ENCODE data around the gene NEMP1.
"Not testable (repeated sequence)": the region's sequence is repeated elsewhere in the genome, so short reads cannot be mapped to it uniquely, and the experiment has no call there.

NEMP1 gene

DNA sequence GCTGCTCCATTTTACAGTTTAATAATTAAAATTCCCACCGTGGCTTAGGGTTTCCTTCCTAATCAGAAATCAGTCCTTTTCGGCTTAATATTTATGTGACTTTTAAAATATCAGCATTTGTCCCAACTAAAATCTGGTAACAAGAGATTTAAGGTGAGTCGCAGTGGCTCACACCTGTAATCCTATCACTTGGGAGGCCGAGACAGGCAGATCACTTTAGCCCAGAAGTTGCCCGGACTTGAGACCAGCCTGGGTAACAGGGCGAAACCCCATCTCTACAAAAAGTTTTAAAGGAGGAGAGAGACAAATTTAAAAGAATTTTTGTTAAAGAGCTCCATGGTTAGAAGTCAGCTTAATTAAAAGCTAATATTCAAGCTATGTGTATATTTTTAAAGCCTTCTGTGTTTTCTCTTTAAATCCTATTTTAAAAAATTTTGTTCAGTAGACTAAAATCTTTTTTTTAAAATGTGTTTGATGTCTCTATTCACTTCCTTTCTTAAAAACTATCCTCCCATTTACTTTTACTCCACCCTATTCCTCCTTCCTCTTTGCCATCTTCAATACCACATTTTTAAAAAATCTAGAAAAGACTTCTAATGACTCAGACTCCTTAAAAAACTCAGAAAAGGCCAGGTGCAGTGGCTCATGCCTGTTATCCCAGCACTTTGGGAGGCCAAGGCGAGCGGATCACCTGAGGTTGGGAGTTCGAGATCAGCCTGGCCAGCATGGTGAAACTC is 58.4 kb downstream of the NEMP1 start:
- no peak for DNase-seq

DNA sequence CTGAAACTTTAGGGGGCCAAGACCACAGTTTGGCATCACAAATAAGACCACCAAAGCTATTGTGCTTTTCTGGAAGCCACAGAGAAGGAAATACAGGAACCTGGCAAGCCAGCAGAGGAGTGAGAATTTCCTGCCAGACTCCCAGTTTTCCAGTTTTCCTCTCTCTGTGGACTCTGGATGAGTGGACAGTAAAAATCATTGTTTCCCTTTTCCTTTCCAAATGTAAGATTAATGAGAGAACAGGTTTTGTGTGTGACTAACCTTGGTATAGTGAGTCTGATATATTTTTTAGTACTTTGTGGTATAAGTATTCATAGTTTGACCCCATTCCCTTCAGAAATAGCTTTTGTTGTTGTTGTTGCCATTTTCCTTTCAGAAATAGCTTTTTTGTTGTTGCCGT is 59.7 kb downstream of the NEMP1 start:
- DNase-seq, result no peak

DNA sequence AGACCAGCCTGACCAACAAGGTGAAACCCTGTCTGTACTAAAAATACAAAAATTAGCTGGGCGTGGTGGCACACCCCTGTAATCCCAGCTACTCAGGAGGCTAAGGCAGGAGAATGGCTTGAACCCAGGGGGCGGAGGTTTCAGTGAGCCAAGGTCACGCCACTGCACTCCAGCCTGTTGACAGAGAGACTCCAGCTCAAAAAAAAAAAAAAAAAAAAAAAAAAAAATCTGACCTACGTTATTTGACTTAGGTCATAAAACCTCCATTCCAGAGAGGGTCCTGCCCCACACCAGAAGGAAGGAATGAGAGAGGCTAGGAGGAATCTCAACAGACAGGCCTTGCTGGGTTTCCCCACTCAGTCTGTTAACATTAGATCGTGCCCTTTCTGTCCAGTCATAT is 60.2 kb downstream of the NEMP1 start:
- not testable (repeated sequence) for DNase-seq

DNA sequence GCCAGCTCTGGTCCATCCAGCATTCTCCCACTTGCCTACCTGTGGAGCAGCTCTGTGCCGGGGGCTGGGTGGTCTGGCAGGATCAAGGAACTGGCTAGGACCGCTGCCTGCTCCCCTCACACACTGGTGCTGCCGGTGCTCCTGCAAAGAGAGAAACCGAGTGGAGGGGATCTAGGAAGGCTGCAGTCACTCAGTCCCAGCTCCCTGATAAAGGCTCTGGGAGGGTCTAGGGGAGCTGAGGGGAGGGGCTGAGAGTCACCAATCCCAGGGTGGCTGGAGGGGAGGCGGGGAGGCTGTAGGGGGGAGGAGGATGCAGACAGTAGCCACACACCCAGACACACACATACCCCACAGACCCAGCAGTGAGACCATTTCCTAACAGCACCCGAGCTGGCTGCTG is 62.2 kb downstream of the NEMP1 start, which contains the start of gene TAC3:
Gene TAC3 (minus strand): TSS at position 182 of the 400 bp plus-strand sequence. CDS start 732 bp downstream, outside the sequence.
- no peak for DNase-seq

DNA sequence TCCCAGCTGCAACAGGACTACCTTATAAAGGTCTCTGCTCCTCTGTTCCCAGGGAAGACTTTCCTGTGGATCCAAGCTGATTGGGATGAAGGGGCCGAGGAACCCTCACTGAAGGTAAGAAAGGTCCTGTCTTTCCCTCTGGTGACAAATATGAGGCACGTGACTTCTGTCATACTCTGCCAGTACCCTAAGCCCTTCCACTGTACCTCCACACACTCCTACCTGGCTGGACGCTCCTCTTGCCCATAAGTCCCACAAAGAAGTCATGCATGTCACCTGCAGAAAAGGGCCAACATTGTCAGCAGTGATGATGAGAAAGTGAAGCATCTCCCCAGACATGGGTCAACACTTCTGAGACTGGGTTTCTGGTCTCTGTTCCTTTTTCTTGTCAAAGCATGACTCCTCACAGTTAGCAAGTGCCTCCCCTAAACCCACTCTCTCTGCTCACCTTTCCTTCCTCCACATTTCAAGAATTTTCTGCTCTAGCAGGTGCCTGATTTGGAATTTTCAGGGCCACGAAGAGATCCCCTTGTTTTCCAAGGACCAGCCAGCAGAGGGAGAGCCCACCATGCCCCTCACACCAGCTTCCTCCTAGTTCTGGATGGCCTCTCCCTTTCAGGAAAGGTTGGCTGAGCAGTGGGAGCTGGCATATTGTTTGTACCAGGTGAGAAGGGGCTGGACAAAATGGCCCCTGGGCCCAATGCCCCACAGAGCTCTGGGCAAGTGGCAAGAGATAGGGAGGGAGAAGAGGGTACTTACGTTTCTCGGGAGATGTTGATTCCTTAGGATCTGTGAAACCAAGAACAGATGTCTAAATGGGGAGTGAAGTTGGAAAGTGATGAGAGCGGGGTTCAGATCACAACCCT is 65.8 kb downstream of the NEMP1 start:
- DNase-seq, result no peak

DNA sequence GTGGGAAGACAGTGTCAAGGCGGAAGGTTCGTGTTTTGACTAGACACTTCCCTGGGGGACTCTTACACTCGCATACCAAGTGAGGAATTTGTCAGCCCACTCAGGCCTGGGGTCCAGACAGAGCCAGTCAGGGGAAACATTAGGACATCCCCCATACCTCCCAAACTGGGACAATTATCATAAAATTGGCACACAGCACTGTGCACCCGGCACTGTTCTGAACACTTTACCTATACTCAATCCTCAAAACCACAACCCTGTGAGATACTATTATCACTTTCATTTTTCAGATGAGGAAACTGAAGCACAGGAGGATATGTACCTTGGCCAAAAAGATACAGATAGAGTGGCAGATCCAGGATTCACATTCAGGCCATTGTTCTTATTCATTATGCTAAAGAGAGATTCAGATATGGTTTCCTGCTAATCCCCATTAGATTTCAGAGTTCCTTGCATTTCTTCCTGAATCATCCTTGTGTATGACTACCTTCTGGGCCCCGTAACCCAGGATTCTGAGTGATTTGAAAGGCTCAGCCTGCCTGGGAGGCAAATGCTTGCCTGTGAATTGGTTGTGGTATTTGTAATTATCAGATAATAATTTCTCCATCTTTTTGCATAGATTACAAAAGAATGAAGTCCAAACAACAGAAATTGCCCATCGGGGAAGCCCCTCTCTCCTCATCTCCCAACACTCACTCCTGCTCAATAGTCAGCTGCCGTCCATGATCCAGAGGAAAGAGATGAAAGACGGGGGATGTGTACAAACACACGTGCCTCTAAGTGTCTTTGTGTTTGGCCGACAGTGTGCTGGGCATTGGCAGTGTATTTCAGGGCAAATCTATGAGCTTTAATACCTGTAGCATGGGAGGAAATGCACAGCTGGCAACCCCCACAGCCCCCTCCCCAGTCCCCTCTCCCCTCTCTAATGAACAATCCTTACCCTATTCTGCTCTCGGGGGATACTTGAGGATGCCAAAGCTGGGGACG is 66.9 kb downstream of the NEMP1 start:
- DNase-seq, result no peak

DNA sequence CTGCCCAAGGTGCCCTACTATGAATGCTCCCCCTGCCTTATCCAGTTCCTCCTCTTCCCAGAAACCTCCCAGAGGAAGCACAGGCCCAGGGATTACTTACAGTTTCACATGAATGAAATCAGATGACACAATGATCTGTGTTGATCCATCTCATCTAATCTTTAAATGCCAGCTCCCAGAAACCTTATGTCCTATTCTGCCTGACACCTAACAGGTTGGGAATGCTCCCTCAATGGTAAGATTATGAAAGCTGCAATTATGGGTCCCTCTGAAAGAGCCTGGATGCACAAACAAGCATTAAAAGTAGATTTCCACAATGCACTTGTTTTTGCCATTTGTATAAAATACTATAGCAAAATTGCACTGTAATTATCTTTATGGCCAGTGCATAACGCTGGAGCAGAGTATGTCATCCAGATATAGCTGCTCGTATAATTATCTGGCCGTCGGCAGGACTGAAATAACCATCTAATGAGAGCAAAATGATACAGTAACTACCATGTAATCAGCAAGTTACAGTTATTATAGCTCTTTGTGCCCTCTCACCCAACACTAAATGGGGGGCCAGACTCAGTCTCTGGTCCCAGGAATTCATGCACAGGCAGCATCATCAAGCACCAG is 67.9 kb downstream of the NEMP1 start:
- no peak for DNase-seq

DNA sequence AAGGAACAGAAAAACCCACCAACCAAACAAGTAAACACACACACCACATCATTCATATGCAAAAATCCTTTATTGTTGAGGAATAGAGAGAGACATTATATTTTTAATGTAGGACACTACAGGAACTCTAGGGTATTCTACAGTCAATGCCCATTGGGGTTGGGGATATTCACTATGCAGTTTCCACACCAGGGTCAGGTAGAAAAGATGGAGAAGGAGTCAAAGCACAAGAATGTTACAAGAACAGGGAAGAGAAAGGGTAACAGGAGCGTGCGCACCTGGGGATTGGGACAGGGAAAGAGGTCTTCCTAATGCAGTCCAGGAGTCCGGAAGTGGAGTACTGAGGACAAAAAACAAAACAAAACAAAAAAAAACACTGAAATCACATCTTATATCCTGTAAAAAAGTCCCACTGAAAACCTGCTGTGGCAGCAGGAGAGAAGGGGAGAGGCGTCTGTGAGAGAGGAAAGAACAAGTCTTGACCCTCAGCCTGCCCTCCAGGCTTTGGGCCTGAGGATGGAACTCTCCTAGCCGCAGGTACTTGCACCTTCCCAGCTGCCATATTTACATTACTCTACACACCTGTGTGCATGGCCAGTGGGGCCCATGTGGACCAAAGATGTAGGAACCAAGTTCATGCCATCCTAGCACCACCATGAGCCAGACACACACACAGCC is 68.5 kb downstream of the NEMP1 start:
- DNase-seq, result no peak

DNA sequence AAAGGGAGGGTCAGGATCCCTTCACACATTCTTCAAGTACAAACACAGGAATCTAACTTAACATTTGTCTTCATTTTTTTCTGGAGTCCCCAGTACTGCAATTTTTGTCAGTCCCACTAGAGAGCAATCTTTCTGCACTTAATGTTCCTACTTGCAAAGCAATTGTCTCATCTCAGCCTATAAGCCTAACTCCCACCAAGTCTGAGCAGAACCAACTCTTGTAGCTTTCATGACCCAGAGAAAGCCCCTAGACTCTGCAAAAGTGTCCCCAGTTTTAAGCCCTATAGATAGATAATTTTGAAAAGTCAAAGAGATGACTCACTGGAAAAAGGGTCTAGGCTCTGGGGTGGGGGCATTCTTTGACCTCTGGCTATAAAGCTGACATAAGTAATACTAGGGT is 70.4 kb downstream of the NEMP1 start:
- DNase-seq, result no peak

DNA sequence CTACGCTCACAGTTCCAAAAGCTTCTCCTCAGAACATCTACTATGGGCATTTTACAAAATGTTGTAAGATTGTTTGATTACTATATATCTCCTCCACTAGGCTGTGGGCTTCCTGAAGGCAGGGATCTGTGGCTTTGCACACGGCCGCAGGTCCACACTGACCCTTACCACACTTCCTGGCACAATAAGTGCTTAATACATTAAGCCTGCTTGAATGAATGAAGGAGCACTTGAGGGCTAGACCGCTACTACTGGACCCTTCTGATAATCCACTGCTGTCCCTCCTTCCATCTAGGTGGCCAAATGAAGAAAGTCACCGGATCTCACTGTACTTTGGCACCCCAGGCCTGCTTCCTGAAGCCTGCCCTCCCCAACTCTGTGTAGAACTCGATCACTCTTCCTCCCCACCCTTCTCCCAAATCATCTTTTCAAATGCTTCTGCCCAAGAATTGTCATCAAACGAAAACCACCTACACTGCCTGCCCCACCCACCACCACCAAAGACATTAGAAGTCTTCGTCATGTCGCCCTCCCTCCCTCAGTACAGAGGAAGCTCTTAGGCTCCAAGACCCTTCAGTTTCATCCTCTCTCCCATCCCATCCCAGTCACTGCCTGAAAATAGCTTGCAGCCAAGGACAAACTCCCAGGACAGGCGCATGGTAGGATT is 71.6 kb downstream of the NEMP1 start:
- DNase-seq, result no peak

DNA sequence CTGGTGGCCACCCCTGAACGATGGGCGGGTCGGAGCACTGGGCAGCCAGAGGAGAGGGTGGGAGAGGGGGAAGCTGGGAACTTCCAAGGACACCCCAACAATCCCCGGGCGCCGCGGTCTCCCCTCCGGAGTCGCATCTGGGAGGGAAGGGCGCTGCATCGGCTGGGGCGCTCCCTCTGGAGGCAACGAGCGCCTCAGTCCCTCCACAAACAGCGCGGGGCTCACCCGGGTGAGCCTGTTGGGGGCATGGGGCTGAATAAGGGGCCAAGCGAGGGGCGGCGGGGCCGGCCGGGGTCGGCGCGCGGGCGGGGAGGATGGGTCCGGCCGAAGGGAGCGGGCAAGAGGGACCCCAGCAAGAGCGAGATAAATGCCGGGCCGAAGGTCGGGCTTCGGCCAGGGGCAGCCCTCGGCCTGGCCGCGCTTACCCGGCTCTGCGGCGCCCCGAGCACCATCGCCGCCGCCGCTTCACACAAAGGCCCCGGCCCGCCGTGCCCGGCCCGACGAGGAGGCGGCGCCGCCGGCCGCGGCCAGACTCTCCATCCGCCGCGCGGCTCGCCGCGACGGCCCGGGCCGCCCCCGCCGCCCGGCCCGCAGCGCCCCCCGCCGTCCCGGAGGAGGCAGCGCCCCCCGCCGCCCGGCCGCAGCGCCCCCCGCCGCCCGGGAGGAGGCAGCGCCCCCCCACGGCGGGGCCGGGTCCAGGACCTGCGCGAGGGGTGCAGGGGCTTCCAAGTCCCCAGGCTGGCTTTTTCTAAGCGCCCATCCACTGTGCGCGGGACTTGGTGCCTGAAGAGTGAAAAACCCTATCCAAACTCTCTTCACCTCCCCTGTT is 72.4 kb downstream of the NEMP1 start, which contains the start of gene ZBTB39:
Gene ZBTB39 (minus strand): TSS at position 567 of the 829 bp plus-strand sequence. CDS start 1,629 bp downstream, outside the sequence.
- DNase-seq, result peak; percentile 39 to 42
